ENCODE measurements around the gene INSIG1.

The INSIG1 gene

DNA sequence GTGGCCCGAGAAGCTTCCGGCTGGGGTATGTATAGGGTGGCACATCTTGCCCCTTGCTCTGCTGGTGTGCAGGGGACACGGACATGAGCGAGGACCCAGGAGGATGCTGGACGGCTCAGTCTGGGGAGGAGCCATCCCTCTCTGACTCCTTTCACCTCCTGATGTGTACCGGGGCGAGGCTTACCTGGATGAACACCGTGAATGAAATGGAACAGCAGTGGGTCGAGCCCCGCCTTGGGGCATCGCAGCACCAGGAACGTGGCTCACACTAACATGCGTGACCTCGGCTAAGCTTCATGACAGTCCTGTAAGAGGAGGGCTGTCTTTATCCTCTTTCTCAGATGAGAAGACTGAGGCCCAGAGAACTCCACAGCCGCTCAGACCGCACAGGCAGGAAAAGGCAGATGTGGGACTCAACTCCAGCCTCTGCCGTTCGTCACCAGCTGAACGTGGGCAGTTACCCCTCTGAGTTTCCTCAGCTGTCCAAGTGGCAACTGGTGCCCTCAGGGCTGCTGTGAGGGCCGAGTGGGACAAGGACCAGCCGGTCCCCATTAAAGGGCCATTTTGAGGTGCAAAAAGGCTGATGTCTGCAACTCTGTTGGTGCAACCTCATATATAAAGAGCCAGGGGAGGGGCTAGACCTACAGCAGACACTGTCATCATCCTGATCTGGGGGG, 54.5 kb downstream of the INSIG1 start:
- DNase-seq (ENCODE audit: low read depth in 2 of 2), result no peak
- TF ChIP-seq, protein P1, sequence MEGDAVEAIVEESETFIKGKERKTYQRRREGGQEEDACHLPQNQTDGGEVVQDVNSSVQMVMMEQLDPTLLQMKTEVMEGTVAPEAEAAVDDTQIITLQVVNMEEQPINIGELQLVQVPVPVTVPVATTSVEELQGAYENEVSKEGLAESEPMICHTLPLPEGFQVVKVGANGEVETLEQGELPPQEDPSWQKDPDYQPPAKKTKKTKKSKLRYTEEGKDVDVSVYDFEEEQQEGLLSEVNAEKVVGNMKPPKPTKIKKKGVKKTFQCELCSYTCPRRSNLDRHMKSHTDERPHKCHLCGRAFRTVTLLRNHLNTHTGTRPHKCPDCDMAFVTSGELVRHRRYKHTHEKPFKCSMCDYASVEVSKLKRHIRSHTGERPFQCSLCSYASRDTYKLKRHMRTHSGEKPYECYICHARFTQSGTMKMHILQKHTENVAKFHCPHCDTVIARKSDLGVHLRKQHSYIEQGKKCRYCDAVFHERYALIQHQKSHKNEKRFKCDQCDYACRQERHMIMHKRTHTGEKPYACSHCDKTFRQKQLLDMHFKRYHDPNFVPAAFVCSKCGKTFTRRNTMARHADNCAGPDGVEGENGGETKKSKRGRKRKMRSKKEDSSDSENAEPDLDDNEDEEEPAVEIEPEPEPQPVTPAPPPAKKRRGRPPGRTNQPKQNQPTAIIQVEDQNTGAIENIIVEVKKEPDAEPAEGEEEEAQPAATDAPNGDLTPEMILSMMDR (IDR thresholded peaks at IDR 0.05; ENCODE audit: low read depth, low read length), result no peak
- no peak overlapping the region for H3K4me3 ChIP-seq (replicated peaks in 1 of 2; ENCODE audit: low read depth in 2 of 2, low read length in 2 of 2)

DNA sequence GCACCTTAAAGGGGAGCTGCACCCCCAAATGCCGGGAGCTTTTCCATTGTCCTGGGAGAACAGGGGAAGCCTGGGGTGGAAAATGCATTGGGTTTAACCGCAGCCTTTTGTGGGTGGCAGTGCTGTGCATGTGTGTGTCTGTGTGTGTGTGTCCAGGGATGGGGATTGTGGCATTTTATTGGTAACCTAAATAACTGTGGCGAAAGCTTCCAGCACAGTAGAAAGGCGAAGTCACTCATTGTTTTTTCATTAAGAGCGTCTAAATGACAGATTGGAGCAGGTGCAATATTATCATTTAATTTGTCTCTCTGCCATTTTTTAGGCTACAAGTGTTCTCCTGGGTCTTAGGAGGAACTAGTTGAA, 55.1 kb downstream of the INSIG1 start:
- no peak overlapping the region for H3K4me3 ChIP-seq (replicated peaks in 1 of 2; ENCODE audit: low read depth in 2 of 2, low read length in 2 of 2)
- no peak for DNase-seq (ENCODE audit: low read depth in 2 of 2)
- TF ChIP-seq, protein P1 (IDR thresholded peaks at IDR 0.05; ENCODE audit: low read depth, low read length), result no peak

DNA sequence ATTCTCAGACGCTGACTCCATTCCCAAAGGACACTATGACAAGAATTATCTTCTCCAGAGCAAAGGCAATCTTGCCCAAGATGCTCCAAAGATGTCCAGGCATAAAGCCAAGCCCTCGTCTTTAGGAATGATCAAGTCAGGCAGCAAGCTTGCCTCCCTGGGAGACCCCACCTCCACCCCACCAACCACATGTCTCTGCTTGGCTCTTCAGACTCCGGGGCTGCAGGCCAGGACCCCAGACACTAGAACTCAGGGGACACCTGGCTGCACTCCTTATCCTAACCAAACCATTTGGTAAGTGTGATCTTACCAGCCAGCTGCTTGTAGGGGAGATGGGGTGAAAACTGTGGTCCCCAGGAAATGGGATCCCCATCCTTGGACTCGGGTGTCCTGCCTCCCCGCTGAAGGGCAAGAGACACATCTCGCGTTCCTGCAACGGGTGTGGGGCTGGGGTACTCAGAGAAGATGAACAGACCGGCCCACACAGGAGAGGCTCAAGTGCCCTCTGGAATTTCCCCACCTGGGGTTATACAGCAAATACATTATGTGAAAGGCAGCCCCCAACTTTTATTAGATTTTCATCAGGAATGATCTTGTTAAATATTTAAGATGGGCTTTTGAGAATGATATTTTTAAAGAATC, 55.7 kb downstream of the INSIG1 start:
- H3K4me3 ChIP-seq (replicated peaks in 1 of 2; ENCODE audit: low read depth in 2 of 2, low read length in 2 of 2), result no peak overlapping the region
- no peak for DNase-seq (ENCODE audit: low read depth in 2 of 2)
- TF ChIP-seq, protein P1 (IDR thresholded peaks at IDR 0.05; ENCODE audit: low read depth, low read length), result no peak

DNA sequence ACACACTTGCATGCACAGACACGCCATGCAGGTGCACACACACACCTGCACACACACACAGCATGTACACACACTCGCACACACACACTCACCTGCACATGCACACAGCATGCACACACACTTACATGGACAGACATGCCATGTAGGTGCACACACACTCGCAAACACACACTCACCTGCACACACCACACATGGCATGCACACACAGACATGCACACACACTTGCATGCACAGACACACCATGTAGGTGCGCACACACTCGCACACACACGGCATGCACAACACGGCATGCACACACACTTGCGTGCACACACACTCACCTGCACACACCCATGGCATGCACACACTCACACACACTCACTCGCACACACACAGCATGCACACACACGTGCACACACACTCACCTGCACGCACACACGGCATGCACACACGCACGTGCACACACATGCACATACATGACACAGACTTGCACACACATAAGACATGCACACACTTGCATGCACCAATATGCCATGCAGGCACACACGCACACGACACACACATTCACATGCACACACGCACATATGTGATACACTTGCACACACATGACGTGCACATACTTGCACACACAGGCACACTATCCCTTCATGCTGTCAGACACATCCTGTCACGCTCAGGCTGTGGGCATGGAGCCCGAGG, 56.8 kb downstream of the INSIG1 start:
- TF ChIP-seq, protein P1 (IDR thresholded peaks at IDR 0.05; ENCODE audit: low read depth, low read length), result no peak
- H3K4me3 ChIP-seq (replicated peaks in 1 of 2; ENCODE audit: low read depth in 2 of 2, low read length in 2 of 2), result no peak overlapping the region
- DNase-seq (ENCODE audit: low read depth in 2 of 2), result no peak

DNA sequence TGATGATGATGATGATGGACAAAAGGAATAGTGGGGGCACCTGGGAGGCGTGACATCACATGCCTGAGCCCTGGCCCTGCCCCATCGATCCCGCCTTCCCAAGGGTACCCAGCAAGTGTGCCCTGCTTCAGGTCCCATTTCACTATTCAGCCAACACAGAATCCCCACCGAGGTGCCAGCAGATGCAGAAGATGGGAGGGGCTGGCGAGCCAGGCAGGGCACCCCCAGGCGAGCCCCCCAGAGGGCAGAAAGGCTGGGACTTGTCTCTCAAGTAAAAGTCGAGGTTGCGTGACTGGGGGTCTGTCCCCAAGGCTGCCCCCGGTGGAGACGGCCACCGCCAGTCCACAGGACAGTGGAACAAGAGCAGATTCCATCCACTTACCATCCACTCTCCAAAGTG, 57.5 kb downstream of the INSIG1 start:
- TF ChIP-seq, protein P1 (IDR thresholded peaks at IDR 0.05; ENCODE audit: low read depth, low read length), result no peak
- H3K4me3 ChIP-seq (replicated peaks in 1 of 2; ENCODE audit: low read depth in 2 of 2, low read length in 2 of 2), result no peak overlapping the region
- no peak for DNase-seq (ENCODE audit: low read depth in 2 of 2)

DNA sequence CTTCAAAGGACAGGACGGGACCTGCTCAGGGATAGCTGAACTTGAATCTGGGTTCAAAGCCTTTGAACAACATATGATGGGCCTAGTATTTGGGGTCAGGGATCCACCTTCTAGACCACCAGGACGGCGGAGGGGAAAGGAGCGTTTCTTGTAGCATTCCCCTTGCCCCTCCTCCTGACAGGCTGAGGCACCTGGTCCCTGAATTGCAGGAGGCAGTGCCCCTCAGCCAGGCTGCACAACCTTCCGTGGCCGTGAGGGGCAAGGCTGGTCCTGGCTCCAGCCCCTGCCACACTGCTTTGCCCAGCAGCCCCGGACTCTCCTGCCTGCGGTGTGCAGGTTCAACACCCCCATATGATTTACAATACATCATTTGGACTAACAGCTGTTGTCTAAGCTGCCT, 58.1 kb downstream of the INSIG1 start:
- DNase-seq (ENCODE audit: low read depth in 2 of 2), result no peak
- TF ChIP-seq, protein P1 (IDR thresholded peaks at IDR 0.05; ENCODE audit: low read depth, low read length), result no peak
- H3K4me3 ChIP-seq (replicated peaks in 1 of 2; ENCODE audit: low read depth in 2 of 2, low read length in 2 of 2), result no peak overlapping the region

Measured in cardiac fibroblast (primary cell).